GM18519 (cell line): ENCODE measurements around the gene DCAF8L1.
"Not testable (repeated sequence)": the region's sequence is repeated elsewhere in the genome, so short reads cannot be mapped to it uniquely, and the experiment has no call there.

Experiments
- ATAC-seq: cut with Tn5 transposase; IDR thresholded peaks from one replicate; pipeline ENCODE4 v1.9.1; 2021; ENCODE audit warnings: mild to moderate bottlenecking, moderate library complexity; ENCODE audit not compliant: unreplicated experiment, low FRiP score

Gene DCAF8L1

DNA sequence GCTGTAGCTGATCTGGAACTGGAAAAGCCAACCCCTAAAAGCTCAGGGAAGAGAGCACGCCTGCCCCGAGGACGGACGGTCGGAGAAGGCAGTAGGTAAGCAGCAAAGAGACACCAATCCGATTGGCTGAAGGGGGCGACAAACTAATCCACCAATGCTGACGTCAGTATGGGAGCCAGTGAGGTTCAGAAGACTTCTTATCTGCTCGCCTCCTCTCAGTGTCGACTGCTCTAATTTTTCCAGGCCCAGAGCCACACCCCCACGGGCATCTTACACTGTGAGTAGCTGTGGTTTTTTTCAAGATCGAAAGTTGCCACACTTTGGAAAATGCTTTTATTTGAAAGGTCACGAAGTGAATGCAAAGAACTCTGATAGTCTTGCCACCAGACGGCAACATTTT is at the start of gene DCAF8L1:
TSS of gene DCAF8L1 (minus strand) at position 101 of the 400 bp plus-strand sequence. CDS start 115 bp downstream, outside the sequence.
- no peak for ATAC-seq

DNA sequence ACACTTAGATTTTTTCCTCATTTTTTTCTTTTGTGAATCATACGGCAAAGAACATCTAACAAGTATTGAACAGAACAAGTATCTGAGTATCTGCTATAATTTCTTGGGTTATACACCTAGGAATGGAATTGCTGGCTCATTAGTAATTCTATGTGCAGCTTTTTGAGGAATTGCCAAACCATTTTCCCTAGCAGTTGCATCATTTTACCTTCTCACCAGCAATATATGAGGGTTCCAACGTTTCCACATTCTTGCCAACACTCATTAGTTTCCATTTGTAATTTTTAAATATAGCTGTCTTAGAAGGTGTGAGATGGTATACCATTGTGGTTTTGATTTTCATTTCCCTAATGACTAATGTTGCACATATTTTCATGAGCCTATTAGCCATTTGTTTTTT is 41.1 kb upstream of the DCAF8L1 start:
- no peak for ATAC-seq

DNA sequence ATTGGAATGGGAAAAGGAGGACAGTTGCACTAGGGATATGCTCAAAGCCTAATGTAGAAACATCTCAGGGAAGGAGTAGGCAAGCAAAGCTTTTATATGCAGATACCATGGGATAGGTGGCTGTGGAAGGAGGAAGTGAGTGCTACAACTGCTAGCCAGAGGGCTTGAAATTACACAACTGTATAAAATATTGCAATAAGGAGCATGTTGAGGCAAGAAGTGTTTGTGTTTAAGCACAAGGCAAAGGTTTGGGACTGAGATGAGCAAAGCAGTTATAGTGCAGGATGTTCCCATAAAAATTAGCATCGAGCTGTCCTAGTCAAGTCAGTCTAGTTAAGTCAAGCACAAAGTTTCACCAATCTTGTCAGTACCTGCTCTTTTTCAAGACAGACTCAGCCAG is 35.6 kb upstream of the DCAF8L1 start:
- no peak for ATAC-seq

DNA sequence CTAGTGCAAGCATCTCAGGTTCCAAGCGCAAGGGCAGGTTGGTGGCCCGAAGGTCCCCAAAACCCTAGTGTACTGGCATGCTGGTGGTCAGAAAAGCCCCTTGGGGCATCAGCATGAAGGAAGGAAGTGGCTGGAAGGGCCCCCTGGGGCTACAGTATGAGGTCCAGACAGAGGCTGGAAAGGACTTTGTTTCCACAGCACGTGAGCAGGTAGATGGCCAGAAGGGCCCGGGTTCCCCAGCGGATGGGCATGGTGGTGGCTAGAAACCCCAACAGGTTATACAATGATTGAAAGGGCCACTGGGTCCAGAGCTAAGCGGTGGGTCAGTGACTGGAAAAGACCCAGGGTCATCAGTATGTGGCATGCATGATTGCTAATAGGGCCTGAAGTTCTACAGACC is 34.7 kb upstream of the DCAF8L1 start:
- no peak for ATAC-seq

DNA sequence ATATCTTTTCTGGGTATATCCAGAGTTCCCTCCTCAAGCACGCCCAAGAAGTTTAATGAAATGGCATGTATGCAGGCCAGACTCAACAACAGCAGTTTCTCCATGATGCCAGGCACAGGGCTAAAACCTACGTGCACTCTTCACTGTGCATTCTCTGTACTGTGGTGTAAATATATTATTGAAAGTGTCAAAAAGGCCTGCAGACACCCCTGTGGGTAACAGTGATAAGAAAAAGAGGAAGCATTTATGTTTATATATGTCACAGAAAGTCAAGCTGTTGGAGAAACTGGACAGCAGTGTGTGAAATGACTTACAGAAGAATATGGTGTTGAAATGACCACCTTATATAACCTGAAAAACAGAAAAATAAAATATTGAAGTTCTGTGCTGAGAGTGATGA is 29.6 kb upstream of the DCAF8L1 start:
- ATAC-seq, result no peak

DNA sequence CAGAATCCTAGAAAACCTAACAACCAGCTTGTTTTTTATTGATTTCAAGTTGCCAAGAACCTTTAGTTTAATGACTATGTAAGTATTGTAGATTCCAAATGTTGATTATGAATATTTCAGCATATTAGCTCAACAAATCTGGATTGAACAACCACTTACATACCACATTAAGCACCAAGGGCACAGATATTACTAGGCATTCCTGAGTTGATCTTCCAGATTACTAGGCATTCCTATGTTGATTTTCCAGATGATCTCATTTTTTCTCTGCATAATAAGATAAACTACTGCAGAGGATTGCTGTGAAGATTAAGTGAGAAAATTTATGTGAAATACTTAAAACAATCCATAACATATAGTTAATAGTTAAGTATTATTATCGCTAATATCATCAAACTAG is 17.4 kb upstream of the DCAF8L1 start:
- no peak for ATAC-seq

DNA sequence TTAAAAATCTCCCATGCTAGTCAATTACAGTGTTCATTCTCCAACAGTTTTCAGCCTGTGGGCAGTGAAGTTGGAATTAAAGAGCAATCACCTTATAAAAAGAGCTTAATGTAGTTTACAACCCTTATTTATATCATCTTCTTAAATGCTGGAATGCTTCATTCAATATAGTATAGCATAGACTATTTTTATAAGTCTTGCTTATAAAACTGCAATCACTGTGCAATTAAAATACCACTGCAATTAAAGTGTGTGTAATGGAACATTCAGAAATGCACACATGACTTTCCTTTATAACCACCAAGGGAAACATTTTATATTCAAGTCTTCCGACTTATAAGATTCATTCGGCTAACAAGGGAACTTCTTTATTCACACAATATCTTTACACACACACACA is 16.4 kb upstream of the DCAF8L1 start:
- ATAC-seq, result no peak

DNA sequence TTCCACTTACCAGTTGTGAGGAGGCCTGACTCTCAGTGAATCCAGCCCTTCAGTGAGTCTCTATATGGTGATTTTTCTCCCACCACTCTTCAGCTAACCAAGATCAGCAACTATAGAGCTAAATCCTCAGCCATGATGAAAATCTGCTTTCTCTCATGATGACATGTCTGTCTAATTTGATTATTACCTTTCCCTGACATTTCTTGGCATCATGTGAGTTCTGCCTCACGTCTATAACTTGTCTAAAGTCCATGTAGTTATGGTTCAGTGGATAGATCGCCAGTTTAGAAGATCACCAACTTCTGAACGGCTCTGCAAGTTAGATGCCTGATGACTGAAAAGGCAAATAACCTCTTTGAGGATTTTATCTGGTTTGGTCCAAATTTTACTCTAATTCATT is 14.9 kb upstream of the DCAF8L1 start:
- no peak for ATAC-seq

DNA sequence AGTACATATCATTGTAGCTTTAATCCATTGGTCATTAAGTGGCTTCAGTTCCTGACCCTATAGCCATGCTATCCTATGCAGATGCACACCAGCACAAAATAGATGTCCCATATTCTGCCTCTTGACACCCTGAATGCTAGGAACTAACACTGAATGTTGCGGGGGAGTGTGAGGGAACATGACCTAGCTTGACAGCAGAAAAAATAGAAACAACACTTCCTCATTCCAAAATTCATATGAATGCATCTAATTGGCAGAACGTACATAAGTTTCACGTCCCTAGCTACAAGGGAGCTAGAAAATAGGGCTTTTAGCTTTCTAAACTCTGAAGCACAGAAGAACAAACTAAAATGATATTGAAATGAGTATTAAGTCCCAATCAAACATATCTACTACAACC is 14.4 kb upstream of the DCAF8L1 start:
- no peak for ATAC-seq

DNA sequence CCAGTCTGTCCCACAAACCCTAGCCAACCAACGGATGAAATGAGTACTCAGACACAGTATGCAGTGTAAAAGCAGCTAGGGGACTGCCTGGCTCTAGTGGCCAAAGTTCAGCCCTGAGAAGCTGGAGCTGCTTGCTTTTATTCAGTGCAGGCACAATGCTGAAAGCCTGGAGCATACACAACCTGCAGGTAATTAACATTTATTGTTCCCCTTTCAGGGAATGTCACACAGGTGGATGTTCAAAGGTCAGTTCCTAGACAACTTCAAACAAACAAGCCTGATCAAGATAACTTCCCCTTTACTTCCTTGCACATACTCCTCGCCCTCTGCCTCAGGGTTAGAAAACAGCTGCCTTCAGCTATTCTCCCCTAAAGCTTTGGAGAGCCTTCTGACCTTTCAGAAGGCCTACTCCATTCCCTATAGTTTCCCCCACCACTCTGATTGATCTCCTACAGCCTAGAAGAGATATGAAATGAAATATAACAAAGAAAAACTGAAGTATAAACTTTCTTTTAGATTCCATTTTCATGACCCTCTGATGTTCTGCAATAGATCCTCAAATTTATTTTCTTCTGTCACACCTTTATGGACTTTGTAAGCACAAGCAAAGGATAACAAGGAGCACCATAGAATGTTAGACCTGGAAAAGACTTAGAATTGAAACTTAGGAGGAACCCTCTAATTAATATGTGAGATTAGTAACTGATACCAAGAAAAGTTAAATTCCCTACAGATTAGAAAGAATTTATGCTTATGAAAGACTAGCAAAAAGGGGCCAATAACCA is 6.8 kb upstream of the DCAF8L1 start:
- ATAC-seq, result no peak

DNA sequence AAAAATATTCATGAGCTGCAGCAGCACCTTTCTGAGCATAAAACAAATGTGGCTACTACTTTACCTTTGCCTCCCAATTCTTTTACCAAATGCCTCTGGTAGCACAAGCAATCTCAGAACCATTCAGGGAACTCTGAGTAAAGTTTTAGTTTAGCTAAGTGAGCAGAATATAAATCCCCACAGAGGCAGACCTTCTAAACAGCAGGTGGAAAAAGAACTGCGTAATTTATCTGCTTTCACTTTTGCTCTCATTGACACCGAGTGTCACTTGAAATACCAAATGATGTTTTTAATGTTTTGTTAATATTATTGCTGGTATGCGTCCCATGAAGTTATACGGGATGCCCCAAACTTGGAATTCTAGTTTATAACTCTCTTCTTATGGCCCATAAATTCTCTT is 4.3 kb downstream of the DCAF8L1 start:
- ATAC-seq, result not testable (repeated sequence)

DNA sequence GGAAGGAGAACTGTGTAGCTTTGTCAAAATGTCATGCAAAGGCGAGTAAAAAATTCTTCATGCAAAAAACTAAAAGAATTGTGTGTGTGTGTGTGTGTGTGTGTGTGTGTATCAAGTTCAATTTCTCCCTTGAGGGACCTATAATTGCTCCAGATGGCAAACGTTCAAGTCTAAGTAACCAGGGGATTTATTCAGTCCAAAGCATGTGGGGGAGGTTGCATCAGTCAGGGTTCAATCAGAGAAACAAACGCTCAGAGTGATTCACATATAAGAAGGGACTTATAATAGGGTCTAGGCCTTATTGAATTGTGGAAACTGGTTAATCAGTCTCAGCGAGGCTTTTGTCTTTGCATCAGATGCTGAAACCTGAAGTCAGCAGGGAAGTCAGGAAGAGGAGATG is 5.0 kb downstream of the DCAF8L1 start:
- no peak for ATAC-seq

DNA sequence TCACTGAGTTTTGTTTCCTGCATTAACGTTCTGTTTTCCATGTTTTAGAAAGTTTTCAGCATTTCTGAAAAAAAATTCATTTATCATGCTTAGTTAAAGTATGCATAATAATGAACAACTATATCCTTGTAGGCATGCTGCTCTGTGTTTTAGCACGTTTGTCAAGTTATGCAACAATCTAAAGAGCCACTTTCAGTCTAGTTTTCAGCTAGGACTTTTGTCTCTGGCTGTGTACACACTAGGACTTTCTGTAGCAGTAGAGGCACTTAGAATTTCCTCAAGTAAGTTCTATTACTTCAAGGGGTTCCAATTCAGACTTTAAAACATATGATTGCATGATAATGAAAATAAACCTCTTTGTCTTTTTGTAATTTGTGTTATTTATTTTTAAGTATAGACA is 12.4 kb downstream of the DCAF8L1 start:
- ATAC-seq, result no peak

DNA sequence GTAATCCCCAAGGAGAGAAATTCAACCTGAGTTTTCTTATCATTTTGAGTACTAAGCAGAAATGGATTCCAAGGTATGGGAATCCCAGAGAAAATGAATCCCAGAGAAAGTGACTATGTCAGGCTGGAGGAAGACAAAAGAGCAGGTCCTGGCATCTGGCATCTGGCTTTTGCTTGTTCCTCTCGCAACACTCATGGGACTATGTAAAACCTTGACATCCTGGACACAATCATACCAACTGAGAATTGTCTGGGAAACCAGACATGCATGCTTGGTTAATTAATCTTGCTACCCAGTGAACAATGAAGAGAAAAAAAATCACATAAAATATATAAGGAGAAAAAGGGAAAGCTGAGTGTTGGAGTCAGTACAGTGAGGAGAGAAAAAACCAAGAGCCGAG is 12.9 kb downstream of the DCAF8L1 start:
- no peak for ATAC-seq

DNA sequence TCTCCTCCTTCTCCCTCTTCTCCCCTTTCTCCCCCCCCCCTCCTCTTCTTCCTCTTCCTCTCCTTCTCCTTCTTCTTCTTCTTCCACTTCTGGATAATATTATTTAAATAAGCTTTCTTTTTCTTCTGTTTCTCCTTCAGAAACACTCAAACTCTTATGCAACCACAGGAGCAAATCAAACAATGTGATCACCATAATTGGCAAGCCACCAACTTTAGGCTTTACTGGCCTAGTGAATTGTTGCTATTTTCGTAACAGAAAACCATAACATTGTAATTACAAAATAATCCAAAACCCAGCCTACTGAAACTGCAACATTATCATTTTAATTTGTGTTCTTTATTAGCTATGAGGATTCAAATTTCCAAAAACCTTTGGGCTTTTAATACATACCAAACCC is 14.3 kb downstream of the DCAF8L1 start:
- no peak for ATAC-seq

DNA sequence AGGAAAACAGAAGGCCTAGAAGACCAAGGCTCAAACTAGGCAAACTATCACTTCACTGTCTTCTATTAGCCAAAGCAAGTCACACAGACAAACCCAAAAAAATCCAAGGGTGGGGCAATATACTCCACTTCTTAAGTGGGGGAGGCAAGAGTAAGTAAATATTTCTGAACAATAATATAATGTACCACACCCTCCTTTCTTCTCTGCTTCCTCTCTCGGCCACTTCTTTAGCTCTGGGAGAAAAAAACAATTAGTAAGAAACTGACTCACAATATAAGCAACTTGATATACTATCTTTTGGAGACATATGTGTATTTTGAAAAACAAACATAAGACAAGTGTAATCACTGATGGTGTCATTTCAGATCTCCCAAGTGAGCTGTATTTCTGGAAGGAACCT is 14.8 kb downstream of the DCAF8L1 start:
- ATAC-seq, result no peak

DNA sequence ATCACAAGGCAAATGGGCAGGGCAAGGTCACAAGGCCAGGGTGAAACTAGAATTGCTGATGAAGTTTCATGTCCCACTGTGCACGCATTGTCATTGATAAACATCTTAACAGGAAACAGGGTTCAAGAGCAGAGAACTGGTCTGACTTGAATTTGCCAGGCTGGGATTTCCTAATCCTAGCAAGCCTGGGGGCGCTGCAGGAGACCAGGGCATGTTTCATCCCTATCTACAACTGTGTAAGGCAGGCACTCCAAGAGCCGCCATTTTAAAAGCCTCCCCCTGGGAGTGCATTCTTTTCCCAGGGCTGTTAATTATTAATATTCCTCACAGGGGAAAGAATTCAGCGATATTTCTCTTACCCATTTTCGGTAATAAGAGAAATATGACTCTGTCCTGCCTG is 15.9 kb downstream of the DCAF8L1 start:
- ATAC-seq, result not testable (repeated sequence)

DNA sequence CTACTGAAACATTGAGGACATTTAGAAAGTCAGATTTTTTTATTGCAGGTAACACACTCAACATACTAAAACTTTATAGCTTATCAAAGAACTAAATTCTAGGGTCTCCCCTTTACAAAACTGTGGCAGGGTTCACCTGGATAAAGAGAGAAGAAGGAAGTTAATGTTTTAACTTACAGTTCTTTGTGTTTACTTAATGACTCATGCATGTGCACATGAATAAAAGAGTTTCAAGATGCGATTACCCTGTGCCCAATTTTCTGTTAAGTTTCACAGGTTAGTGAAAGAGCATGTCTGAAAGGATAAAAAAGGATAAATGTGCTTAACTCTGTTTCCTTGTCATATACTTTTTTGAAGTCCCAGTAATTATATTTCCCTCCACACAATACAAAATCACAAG is 16.8 kb downstream of the DCAF8L1 start:
- ATAC-seq, result no peak

DNA sequence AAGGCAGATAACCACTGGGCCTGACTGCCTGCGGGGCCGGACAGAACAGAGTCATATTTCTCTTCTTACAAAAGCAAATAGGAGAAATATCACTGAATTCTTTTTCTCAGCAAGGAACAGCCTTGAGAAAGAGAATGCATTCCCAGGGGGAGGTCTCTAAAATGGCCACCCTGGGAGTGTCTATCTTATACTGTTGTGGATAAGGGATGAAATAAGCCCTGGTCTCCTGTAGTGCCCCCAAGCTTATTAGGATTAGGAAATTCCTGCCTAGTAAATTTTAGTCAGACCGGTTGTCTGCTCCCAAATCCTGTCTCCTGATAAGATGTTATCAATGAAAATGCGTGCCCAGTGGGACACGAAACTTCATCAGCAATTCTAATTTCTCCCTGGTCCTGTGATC is 20.8 kb downstream of the DCAF8L1 start:
- ATAC-seq, result not testable (repeated sequence)

DNA sequence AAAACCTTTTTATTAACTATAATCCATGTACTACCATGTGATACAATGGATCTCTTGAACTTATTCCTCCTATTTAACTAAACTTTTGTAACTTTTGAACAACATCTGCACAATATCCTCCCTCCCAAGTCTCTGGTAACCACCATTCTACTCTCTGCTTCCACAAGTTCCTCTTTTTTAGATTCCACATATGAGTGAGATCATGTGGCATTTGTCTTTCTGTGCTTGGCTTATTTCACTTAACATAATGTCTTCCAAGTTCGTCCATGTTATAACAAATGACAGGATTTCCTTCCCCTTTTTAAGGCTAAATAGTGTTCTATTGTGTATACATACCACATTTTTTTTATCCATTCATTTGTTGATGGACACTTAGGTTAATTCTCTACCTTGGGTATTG is 28.1 kb downstream of the DCAF8L1 start:
- ATAC-seq, result no peak

DNA sequence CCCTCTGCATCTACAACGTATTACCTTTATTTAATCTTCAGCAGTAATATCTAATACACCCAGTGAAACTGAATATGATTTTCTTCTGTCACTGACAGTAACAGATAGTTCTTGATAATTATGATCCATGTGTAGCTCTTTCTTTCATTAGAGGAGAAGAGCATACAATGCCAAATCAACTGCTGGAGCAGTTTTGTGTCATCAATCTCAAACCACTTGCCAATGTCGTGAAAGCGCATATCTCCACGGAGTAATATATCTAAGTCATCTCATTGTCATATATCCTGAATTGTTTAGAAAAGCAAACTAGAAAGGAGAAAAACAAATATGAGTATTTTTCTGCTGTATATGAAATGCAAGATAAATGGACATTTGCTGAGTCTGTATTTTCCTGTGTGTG is 47.9 kb downstream of the DCAF8L1 start:
- ATAC-seq, result no peak
